ENCODE data around the gene MYO18A.
A peak's percentile ranks its signal among the peaks of the same experiment; 100 is the strongest.

The MYO18A gene

GRCh38 chr17:29041571-29041970 is 138.6 kb downstream of the MYO18A start:
- Mint-ChIP-seq H3K36me3 (ENCODE audit: insufficient read depth) (peaks cover 3% of the 10 kb centered on the region), H3K27ac (no peak overlapping the region), H3K4me3 (no peak overlapping the region), H3K9me3 (no peaks in the 10 kb centered on the region), H3K27me3 (peaks cover 22 to 42% of the 10 kb centered on the region in 2 donors), H3K4me1 (ENCODE audit: low read depth in 2 of 2) (peaks cover 0 to 7% of the 10 kb centered on the region in 2 donors)
- ATAC-seq (replicated peaks) = no peak
- DNase-seq = no peak

GRCh38 chr17:29041091-29041490 is 139.1 kb downstream of the MYO18A start:
- H3K9me3 Mint-ChIP-seq = no peaks in the 10 kb centered on the region
- peaks cover 22 to 37% of the 10 kb centered on the region in 2 donors for H3K27me3 Mint-ChIP-seq
- peaks cover 0 to 7% of the 10 kb centered on the region in 2 donors for H3K4me1 Mint-ChIP-seq (ENCODE audit: low read depth in 2 of 2)
- no peak overlapping the region for H3K27ac Mint-ChIP-seq
- H3K4me3 Mint-ChIP-seq = no peak overlapping the region
- DNase-seq (no peak), ATAC-seq (replicated peaks) (no peak)
- H3K36me3 Mint-ChIP-seq (ENCODE audit: insufficient read depth) = peaks cover 3% of the 10 kb centered on the region

GRCh38 chr17:29039764-29040598 is 140.2 kb downstream of the MYO18A start:
- DNase-seq (no peak), ATAC-seq (replicated peaks) (no peak)
- H3K4me1 Mint-ChIP-seq (ENCODE audit: low read depth in 2 of 2) = peaks cover 0 to 7% of the 10 kb centered on the region in 2 donors
- no peaks in the 10 kb centered on the region for H3K9me3 Mint-ChIP-seq
- no peak overlapping the region for H3K27ac Mint-ChIP-seq
- peaks cover 3% of the 10 kb centered on the region for H3K36me3 Mint-ChIP-seq (ENCODE audit: insufficient read depth)
- no peak overlapping the region for H3K4me3 Mint-ChIP-seq
- H3K27me3 Mint-ChIP-seq = peaks cover 24 to 38% of the 10 kb centered on the region in 2 donors

- H3K9me3 Mint-ChIP-seq = peaks cover 0 to 6% of the 10 kb centered on the region in 2 donors
- H3K36me3 Mint-ChIP-seq (ENCODE audit: insufficient read depth) = no peaks in the 10 kb centered on the region
- no peak overlapping the region for H3K4me3 Mint-ChIP-seq
- DNase-seq (no peak), ATAC-seq (replicated peaks) (no peak)
- H3K27ac Mint-ChIP-seq = no peak overlapping the region
- peaks cover 38 to 44% of the 10 kb centered on the region in 2 donors for H3K27me3 Mint-ChIP-seq
- peaks cover 0 to 7% of the 10 kb centered on the region in 2 donors for H3K4me1 Mint-ChIP-seq (ENCODE audit: low read depth in 2 of 2)
These were observed 142.0 kb downstream of the MYO18A start for GRCh38 chr17:29038085-29038795.

GRCh38 chr17:29037739-29038084 is 142.5 kb downstream of the MYO18A start:
- no peak overlapping the region for H3K27ac Mint-ChIP-seq
- ATAC-seq (replicated peaks) (no peak), DNase-seq (no peak)
- H3K4me1 Mint-ChIP-seq (ENCODE audit: low read depth in 2 of 2) = peaks cover 0 to 5% of the 10 kb centered on the region in 2 donors
- H3K4me3 Mint-ChIP-seq = no peak overlapping the region
- H3K9me3 Mint-ChIP-seq = peaks cover 0 to 6% of the 10 kb centered on the region in 2 donors
- peaks cover 41 to 44% of the 10 kb centered on the region in 2 donors for H3K27me3 Mint-ChIP-seq
- no peaks in the 10 kb centered on the region for H3K36me3 Mint-ChIP-seq (ENCODE audit: insufficient read depth)

- ATAC-seq (replicated peaks) (no peak), DNase-seq (no peak)
These were observed 143.6 kb downstream of the MYO18A start for GRCh38 chr17:29036584-29036983.

GRCh38 chr17:29034510-29034909 is 145.7 kb downstream of the MYO18A start:
- no peaks in the 10 kb centered on the region for H3K36me3 Mint-ChIP-seq (ENCODE audit: insufficient read depth)

More at GRCh38 chr17:29036584-29036983, 143.6 kb downstream of the MYO18A start:
- H3K27me3 Mint-ChIP-seq = peaks cover 44 to 51% of the 10 kb centered on the region in 2 donors
- peaks cover 0 to 6% of the 10 kb centered on the region in 2 donors for H3K9me3 Mint-ChIP-seq
- H3K4me1 Mint-ChIP-seq (ENCODE audit: low read depth in 2 of 2) = no peaks in the 10 kb centered on the region
- no peak overlapping the region for H3K27ac Mint-ChIP-seq
- H3K36me3 Mint-ChIP-seq (ENCODE audit: insufficient read depth) = no peaks in the 10 kb centered on the region
- H3K4me3 Mint-ChIP-seq = no peak overlapping the region

GRCh38 chr17:29032857-29033197 is 147.4 kb downstream of the MYO18A start:
- no peak for DNase-seq
- Mint-ChIP-seq H3K36me3 (ENCODE audit: insufficient read depth) (no peaks in the 10 kb centered on the region), H3K27ac (no peak overlapping the region), H3K4me1 (ENCODE audit: low read depth in 2 of 2) (no peaks in the 10 kb centered on the region), H3K9me3 (peaks cover 0 to 6% of the 10 kb centered on the region in 2 donors), H3K4me3 (no peak overlapping the region), H3K27me3 (peaks cover 64 to 65% of the 10 kb centered on the region in 2 donors)
- no peak for ATAC-seq (replicated peaks)

More at GRCh38 chr17:29034510-29034909, 145.7 kb downstream of the MYO18A start:
- Mint-ChIP-seq H3K4me1 (ENCODE audit: low read depth in 2 of 2) (no peaks in the 10 kb centered on the region), H3K27ac (no peak overlapping the region), H3K4me3 (no peak overlapping the region), H3K27me3 (peaks cover 50 to 58% of the 10 kb centered on the region in 2 donors), H3K9me3 (peaks cover 0 to 6% of the 10 kb centered on the region in 2 donors)
- DNase-seq (no peak), ATAC-seq (replicated peaks) (no peak)

- DNase-seq (no peak), ATAC-seq (replicated peaks) (no peak)
- H3K9me3 Mint-ChIP-seq = peaks cover 0 to 6% of the 10 kb centered on the region in 2 donors
- H3K27me3 Mint-ChIP-seq = peaks cover 67 to 71% of the 10 kb centered on the region in 2 donors
- no peak overlapping the region for H3K27ac Mint-ChIP-seq
- no peaks in the 10 kb centered on the region for H3K4me1 Mint-ChIP-seq (ENCODE audit: low read depth in 2 of 2)
- no peak overlapping the region for H3K4me3 Mint-ChIP-seq
- no peaks in the 10 kb centered on the region for H3K36me3 Mint-ChIP-seq (ENCODE audit: insufficient read depth)
These were observed 148.0 kb downstream of the MYO18A start for GRCh38 chr17:29032013-29032856.

GRCh38 chr17:29031488-29031887 is 148.7 kb downstream of the MYO18A start:
- no peak for DNase-seq
- Mint-ChIP-seq H3K27me3 (peaks cover 72 to 78% of the 10 kb centered on the region in 2 donors), H3K27ac (no peak overlapping the region), H3K4me1 (ENCODE audit: low read depth in 2 of 2) (no peaks in the 10 kb centered on the region), H3K4me3 (no peak overlapping the region), H3K36me3 (ENCODE audit: insufficient read depth) (no peaks in the 10 kb centered on the region), H3K9me3 (peaks cover 0 to 6% of the 10 kb centered on the region in 2 donors)
- ATAC-seq (replicated peaks) = no peak

- H3K27me3 Mint-ChIP-seq = peaks cover 62 to 93% of the 10 kb centered on the region in 2 donors
- ATAC-seq (replicated peaks) (no peak), DNase-seq (no peak)
- H3K36me3 Mint-ChIP-seq (ENCODE audit: insufficient read depth) = no peaks in the 10 kb centered on the region
- H3K4me1 Mint-ChIP-seq (ENCODE audit: low read depth in 2 of 2) = peaks cover 2 to 3% of the 10 kb centered on the region in 2 donors
- no peaks in the 10 kb centered on the region for H3K9me3 Mint-ChIP-seq
- peak overlapping the region in 1 of 2 donors; percentile 53 for H3K27ac Mint-ChIP-seq
- H3K4me3 Mint-ChIP-seq = no peak overlapping the region
These were observed 155.8 kb downstream of the MYO18A start for GRCh38 chr17:29024316-29024952.

GRCh38 chr17:29022074-29022473 is 158.1 kb downstream of the MYO18A start:
- Mint-ChIP-seq H3K4me3 (no peak overlapping the region), H3K36me3 (ENCODE audit: insufficient read depth) (no peaks in the 10 kb centered on the region), H3K9me3 (no peaks in the 10 kb centered on the region), H3K4me1 (ENCODE audit: low read depth in 2 of 2) (peaks cover 5 to 8% of the 10 kb centered on the region in 2 donors), H3K27me3 (peaks cover 72 to 92% of the 10 kb centered on the region in 2 donors), H3K27ac (no peak overlapping the region)
- DNase-seq = no peak
- no peak for ATAC-seq (replicated peaks)

GRCh38 chr17:29021226-29021625 is 159.0 kb downstream of the MYO18A start:
- H3K27ac Mint-ChIP-seq = no peak overlapping the region
- H3K36me3 Mint-ChIP-seq (ENCODE audit: insufficient read depth) = no peaks in the 10 kb centered on the region
- H3K4me3 Mint-ChIP-seq = no peak overlapping the region
- H3K4me1 Mint-ChIP-seq (ENCODE audit: low read depth in 2 of 2) = peaks cover 5 to 8% of the 10 kb centered on the region in 2 donors
- DNase-seq (no peak), ATAC-seq (replicated peaks) (no peak)
- H3K27me3 Mint-ChIP-seq = peaks cover 67 to 91% of the 10 kb centered on the region in 2 donors
- no peaks in the 10 kb centered on the region for H3K9me3 Mint-ChIP-seq
